GM19328 (cell line): Measurements from ENCODE around the gene SEC24C.
"Not testable (repeated sequence)": the region's sequence is repeated elsewhere in the genome, so short reads cannot be mapped to it uniquely, and the experiment has no call there.

Experiments
- ATAC-seq: cut with Tn5 transposase; IDR thresholded peaks from one replicate; pipeline ENCODE4 v1.9.1; 2021; ENCODE audit warnings: mild to moderate bottlenecking, moderate library complexity; ENCODE audit not compliant: unreplicated experiment

Gene SEC24C

GRCh38 chr10:73768881-73769280, 24.7 kb downstream of the SEC24C start:
- no peak for ATAC-seq

- ATAC-seq = no peak
Observed at GRCh38 chr10:73769396-73769795, 25.2 kb downstream of the SEC24C start.

- peak; percentile 37 for ATAC-seq
Observed at GRCh38 chr10:73771722-73772280, 27.6 kb downstream of the SEC24C start.

- peak; percentile 52 for ATAC-seq
Observed at GRCh38 chr10:73772281-73773151, 28.3 kb downstream of the SEC24C start.

- ATAC-seq = no peak
Observed at GRCh38 chr10:73773152-73773879, 29.1 kb downstream of the SEC24C start.

GRCh38 chr10:73774637-73775036, 30.5 kb downstream of the SEC24C start:
- ATAC-seq = no peak

- no peak for ATAC-seq
Observed at GRCh38 chr10:73779018-73779417, 34.8 kb downstream of the SEC24C start.

GRCh38 chr10:73779539-73780197, 35.5 kb downstream of the SEC24C start:
- ATAC-seq = no peak

GRCh38 chr10:73780301-73780700, 36.1 kb downstream of the SEC24C start:
- no peak for ATAC-seq

GRCh38 chr10:73780966-73781365, 36.8 kb downstream of the SEC24C start:
- no peak for ATAC-seq

GRCh38 chr10:73781548-73781878, 37.3 kb downstream of the SEC24C start:
- no peak for ATAC-seq

GRCh38 chr10:73781879-73782748, 37.9 kb downstream of the SEC24C start, which contains the start of gene CHCHD1:
Gene CHCHD1 (plus strand): TSS chr10:73782048. CDS start chr10:73782076, 28 bp downstream.
- ATAC-seq = peak; percentile 41

GRCh38 chr10:73782749-73783085, 38.5 kb downstream of the SEC24C start:
- no peak for ATAC-seq

GRCh38 chr10:73785211-73785720, 41.1 kb downstream of the SEC24C start, which contains the start of gene ZSWIM8:
Gene ZSWIM8 (plus strand): TSS chr10:73785606. CDS start chr10:73785879, 273 bp downstream.
- peak; percentile 73 for ATAC-seq

- ATAC-seq = peak; percentile 8
Observed at GRCh38 chr10:73785721-73786511, 41.7 kb downstream of the SEC24C start.

- ATAC-seq = no peak
Observed at GRCh38 chr10:73786512-73786885, 42.3 kb downstream of the SEC24C start.

GRCh38 chr10:73787031-73787800, 43.0 kb downstream of the SEC24C start:
- not testable (repeated sequence) for ATAC-seq

GRCh38 chr10:73788864-73789658, 44.9 kb downstream of the SEC24C start:
- no peak for ATAC-seq
